Measurements from ENCODE around the gene KCNQ4.

DNA sequence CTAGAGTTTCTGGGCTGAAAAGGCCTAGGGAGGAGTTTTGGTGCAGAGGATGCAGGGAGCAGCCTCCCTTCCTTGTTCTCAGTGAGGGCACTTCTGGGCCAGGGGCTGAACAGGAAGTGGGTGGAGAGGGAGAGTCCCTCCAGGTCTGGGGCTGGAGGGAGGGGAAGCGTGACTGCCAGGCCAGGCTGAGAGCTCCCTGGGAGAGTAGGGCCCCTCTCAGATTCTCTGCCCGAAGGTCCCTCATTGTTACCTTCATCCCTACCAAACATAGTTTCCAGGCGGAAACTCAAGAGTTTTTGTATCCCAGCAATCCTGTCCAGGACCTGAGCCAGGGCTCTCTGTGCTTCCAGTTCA is 41.8 kb downstream of the KCNQ4 start:
- TF ChIP-seq L3MBTL2 (conservative IDR thresholded peaks at IDR 0.05) (no peak), FOXA1 (IDR thresholded peaks at IDR 0.05) (no peak), SP1 (IDR thresholded peaks at IDR 0.05) (no peak), NFRKB (IDR thresholded peaks at IDR 0.05) (no peak), ARNT (IDR thresholded peaks at IDR 0.05) (no peak), FOXK2 (IDR thresholded peaks at IDR 0.05) (no peak), BHLHE40 (IDR thresholded peaks at IDR 0.05; ENCODE audit: borderline replicate concordance) (no peak), ZNF384 (IDR thresholded peaks at IDR 0.05) (no peak), LEF1 (IDR thresholded peaks at IDR 0.05; ENCODE audit: borderline replicate concordance) (no peak), PKNOX1 (IDR thresholded peaks at IDR 0.05) (no peak), TARDBP (IDR thresholded peaks at IDR 0.05) (no peak)

Data from HEK293T (cell line).